Fibroblast of pulmonary artery (primary cell): Measurements from ENCODE around the gene NDUFA5.
A peak's percentile ranks its signal among the peaks of the same experiment; 100 is the strongest.

Source experiments
- DNase-seq: peaks from one replicate; pipeline ENCODE4 v3.0.0-alpha.2; 2010; ENCODE audit warnings: low read depth
- H3K4me3 ChIP-seq: replicated peaks from 2 replicates; pipeline ENCODE4 v1.5.1; 2011; ENCODE audit warnings: low read depth, mild to moderate bottlenecking, control low read depth, low read length, moderate library complexity
- TF ChIP-seq, protein P1 (sequence below): IDR thresholded peaks from 2 replicates; pipeline ENCODE4 v1.5.1; 2011; ENCODE audit warnings: mild to moderate bottlenecking, control low read depth, low read length, inconsistent platforms; ENCODE audit errors: missing control alignments

NDUFA5 gene

DNA sequence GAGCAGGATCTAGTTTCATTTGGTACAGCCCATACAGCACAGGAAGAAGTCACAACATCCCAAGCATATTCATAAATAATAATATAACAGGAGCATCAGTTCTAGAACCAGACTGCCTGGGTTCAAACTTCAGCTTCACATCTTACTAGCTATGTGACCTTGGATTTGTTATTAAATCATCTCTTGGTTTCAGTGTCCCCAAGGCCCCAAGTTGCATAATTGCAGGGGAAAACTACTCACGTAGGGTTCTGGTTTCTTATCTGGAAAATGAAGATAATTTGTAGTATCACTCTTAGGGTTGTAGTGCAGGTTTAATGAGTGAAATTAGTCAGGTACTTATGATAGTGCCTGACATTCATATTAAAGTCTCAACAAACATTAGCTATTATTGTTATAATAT, 17.7 kb downstream of the NDUFA5 start:
- TF ChIP-seq, protein P1, sequence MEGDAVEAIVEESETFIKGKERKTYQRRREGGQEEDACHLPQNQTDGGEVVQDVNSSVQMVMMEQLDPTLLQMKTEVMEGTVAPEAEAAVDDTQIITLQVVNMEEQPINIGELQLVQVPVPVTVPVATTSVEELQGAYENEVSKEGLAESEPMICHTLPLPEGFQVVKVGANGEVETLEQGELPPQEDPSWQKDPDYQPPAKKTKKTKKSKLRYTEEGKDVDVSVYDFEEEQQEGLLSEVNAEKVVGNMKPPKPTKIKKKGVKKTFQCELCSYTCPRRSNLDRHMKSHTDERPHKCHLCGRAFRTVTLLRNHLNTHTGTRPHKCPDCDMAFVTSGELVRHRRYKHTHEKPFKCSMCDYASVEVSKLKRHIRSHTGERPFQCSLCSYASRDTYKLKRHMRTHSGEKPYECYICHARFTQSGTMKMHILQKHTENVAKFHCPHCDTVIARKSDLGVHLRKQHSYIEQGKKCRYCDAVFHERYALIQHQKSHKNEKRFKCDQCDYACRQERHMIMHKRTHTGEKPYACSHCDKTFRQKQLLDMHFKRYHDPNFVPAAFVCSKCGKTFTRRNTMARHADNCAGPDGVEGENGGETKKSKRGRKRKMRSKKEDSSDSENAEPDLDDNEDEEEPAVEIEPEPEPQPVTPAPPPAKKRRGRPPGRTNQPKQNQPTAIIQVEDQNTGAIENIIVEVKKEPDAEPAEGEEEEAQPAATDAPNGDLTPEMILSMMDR: no peak
- H3K4me3 ChIP-seq: no peak overlapping the region
- no peak for DNase-seq

DNA sequence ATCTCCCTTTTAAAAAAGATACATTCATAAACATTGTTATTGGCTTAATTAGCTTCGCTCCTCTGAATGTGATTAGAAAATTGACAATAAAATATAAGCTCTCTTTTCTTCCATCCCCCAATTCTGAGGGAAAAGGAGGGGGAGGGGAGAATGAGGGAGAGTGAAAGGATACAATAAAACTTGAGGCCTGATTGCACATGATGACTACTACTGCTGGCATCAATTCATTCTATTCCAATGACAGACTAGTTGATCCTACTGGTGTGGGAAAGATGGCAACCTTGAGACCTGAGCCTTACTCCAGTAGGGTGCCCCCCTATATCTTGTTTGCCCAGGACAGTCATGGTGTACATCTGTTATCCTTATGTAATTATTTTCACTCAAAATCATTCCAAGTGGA, 18.7 kb downstream of the NDUFA5 start:
- TF ChIP-seq, protein P1: no peak
- no peak for DNase-seq
- H3K4me3 ChIP-seq: no peak overlapping the region

DNA sequence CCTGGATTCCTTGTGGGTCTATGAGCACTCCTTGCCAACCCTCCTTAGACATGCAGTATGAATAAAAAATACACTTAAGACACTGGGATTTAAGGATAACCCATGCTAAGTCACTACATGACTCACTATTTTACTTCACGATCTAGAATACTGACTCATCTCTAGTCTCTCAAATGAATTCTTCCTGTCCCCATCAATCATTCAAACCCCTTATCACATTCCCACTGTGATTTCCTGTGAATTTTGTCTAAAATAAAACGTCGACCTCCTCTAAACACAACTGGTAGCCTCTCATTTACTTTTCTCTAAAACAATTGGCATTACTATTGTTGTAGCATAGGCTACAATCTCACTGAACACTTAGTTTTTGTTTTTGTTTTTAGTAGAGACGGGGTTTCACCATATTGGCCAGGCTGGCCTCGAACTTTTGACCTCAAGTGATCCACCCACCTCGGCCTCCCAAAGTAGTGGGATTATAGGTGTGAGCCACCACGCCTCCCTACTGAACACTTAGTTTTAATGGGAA, 19.4 kb downstream of the NDUFA5 start:
- no peak overlapping the region for H3K4me3 ChIP-seq
- TF ChIP-seq, protein P1: no peak
- DNase-seq: peak; percentile 72

DNA sequence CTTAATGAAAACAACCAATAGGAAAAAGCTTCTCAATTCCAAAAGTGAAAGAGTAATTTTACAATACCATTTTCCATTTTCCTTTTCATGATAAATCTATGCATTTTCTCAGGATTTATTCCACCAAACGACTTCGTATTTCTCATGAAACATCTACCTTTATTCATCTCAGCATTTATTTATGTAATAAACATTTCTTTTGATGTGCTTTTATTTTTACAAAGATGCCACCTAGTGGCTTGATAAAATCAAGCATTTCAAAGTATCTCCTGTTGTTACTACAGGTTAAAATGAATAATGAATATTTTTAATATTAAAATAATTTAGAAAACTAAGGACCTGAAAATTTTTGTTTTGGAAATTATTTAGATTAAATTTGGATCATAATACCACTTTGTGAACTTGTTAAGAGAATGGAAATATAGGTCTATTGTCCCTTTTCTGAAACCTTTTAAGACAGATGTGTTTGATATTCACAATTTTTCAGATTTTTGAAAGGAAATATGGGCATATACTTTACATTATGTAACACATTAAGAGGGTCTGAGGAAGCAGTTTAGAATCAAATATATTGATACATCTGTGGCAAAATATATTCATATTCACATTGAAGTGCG, 20.5 kb downstream of the NDUFA5 start:
- no peak overlapping the region for H3K4me3 ChIP-seq
- DNase-seq: peak; percentile 58

DNA sequence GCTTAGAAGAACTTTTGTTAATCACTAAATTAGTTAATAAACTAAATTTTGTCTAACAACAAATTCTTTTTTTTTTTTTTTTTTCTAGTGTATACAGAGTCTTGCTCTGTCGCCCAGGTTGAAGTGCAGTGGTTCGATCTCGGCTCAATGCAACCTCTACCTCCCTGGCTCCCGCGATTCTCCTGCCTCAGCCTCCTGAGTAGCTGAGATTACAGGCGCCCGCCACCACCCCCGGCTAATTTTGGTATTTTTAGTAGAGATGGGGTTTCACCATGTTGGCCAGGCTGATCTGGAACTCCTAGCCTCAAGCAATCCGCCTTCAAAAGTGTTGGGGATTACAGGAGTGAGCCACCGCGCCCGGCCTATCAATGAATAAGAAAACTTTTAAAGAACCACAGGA, 22.1 kb downstream of the NDUFA5 start:
- TF ChIP-seq, protein P1: no peak
- H3K4me3 ChIP-seq: peak overlapping the region; percentile 71
- no peak for DNase-seq

More for the DNA sequence above, 20.5 kb downstream of the NDUFA5 start:
- TF ChIP-seq, protein P1: peak; percentile 51

DNA sequence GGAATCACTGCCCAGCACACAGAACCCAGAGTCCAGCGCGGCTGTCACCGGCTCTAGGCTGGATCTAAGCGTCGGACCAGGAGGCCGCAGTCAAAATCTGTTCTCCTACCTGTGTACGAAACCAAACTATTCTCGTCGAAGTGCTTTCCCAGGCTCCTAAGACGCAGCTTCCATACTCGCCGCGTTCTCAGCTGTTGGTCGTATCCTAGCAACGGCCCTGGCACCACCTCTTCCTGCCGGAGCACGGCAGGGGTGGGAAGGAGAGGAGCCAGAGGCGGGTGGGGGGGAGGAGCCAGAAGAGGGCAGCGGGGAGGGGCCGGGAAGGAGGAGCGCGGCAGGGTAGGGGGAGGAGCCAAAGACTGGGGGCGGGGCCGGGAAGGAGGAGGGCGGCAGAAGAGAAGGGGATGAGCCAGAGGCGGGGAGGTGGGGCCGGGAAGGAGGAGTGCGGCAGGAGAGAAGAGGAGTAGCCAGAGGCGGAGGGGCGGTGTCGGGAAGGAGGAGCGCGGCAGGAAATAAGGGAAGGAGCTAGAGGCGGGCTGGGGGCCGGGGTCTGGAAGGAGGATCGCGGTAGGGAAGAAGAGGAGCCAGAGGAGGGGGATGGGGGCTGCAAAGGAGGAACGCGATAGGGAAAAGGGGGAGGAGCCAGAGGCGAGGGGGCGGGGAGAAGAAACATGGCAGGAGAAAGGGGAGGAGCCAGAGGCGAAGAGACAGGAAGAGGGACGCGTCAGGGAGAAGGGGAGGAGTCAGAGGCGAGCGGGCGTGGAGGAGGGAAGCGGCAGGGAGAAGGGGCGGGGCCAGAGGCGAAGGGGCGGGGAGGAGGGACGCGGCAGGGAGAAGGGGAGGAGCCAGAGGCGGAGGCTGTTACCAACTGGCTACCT, 23.0 kb downstream of the NDUFA5 start, which contains the start of gene IQUB:
Gene IQUB (minus strand): TSS at position 213 of the 878 bp plus-strand sequence. CDS start 22,255 bp downstream, outside the sequence.
- DNase-seq: peak; percentile 98
- peak within 1 kb of the TSS; percentile 71 for H3K4me3 ChIP-seq
- TF ChIP-seq, protein P1: no peak
